HepG2 (cell line): ENCODE data around the gene NAGK. TPM values are rescaled to one million over a fixed set of nuclear protein-coding genes. Genes with fewer than 3 reads are reported as not detected.

Experiments used
- EED ChIP-seq: sonication (generic); formaldehyde crosslinking; IDR thresholded peaks from 2 replicates; pipeline ENCODE4 v1.5.0; 2020; ENCODE audit warnings: mild to moderate bottlenecking, missing genetic modification reagents
- ELF1 ChIP-seq: sonication (generic); formaldehyde crosslinking; IDR thresholded peaks from 2 replicates; pipeline ENCODE4 v1.4.0; 2020; ENCODE audit warnings: missing genetic modification reagents
- GFI1 ChIP-seq: sonication (generic); formaldehyde crosslinking; IDR thresholded peaks from 2 replicates; pipeline ENCODE4 v1.5.0; 2020; ENCODE audit warnings: missing genetic modification reagents, mild to moderate bottlenecking, borderline replicate concordance
- HIVEP1 ChIP-seq: sonication (generic); formaldehyde crosslinking; IDR thresholded peaks from 2 replicates; pipeline ENCODE4 v1.4.0; 2020; ENCODE audit warnings: mild to moderate bottlenecking, missing genetic modification reagents
- HMG20B ChIP-seq: conservative IDR thresholded peaks from 2 replicates; pipeline ENCODE4 v1.6.1; 2016; ENCODE audit warnings: missing genetic modification reagents, missing compliant biosample characterization
- JUN ChIP-seq: sonication (generic); formaldehyde crosslinking; IDR thresholded peaks from 2 replicates; pipeline ENCODE4 v1.4.0; 2020; ENCODE audit warnings: mild to moderate bottlenecking, missing genetic modification reagents
- MIER3 ChIP-seq: IDR thresholded peaks from 2 replicates; pipeline ENCODE4 v1.6.1; 2016; ENCODE audit warnings: missing compliant biosample characterization, borderline replicate concordance
- NFKBIZ ChIP-seq: IDR thresholded peaks from 2 replicates; pipeline ENCODE4 v1.6.1; 2018; ENCODE audit warnings: missing genetic modification reagents, missing compliant biosample characterization
- NFRKB ChIP-seq: fragments of 450-650 bp; IDR thresholded peaks from 2 replicates; pipeline ENCODE4 v1.6.1; 2017
- NR2C2 ChIP-seq: sonication (generic); formaldehyde crosslinking; IDR thresholded peaks from 2 replicates; pipeline ENCODE4 v1.4.0; 2020; ENCODE audit warnings: missing genetic modification reagents, mild to moderate bottlenecking, moderate library complexity, borderline replicate concordance
- RBM39 ChIP-seq: fragments of 200-400 bp; formaldehyde crosslinking; IDR thresholded peaks from one replicate; pipeline ENCODE4 v1.6.1; 2018; ENCODE audit warnings: antibody characterized with exemption, mild to moderate bottlenecking, low read depth, low read length; ENCODE audit not compliant: poor library complexity, severe bottlenecking
- RFX3 ChIP-seq: IDR thresholded peaks from 2 replicates; pipeline ENCODE4 v1.6.1; 2016; ENCODE audit warnings: missing biosample characterization, missing genetic modification reagents
- SMAD3 ChIP-seq: sonication (generic); formaldehyde crosslinking; IDR thresholded peaks from 2 replicates; pipeline ENCODE4 v1.4.0; 2020; ENCODE audit warnings: missing genetic modification reagents
- SMAD9 ChIP-seq: sonication (generic); formaldehyde crosslinking; IDR thresholded peaks from 2 replicates; pipeline ENCODE4 v1.5.1; 2020; ENCODE audit warnings: mild to moderate bottlenecking, missing genetic modification reagents
- ZC3H4 ChIP-seq: sonication (generic); formaldehyde crosslinking; IDR thresholded peaks from 2 replicates; pipeline ENCODE4 v1.4.0; 2020; ENCODE audit warnings: missing genetic modification reagents, borderline replicate concordance
- ZMAT3 ChIP-seq: sonication (generic); formaldehyde crosslinking; conservative IDR thresholded peaks from 2 replicates; pipeline ENCODE4 v1.7.0; 2021; ENCODE audit warnings: missing genetic modification reagents
- ZNF317 ChIP-seq: sonication (generic); formaldehyde crosslinking; IDR thresholded peaks from 2 replicates; pipeline ENCODE4 v1.5.0; 2020; ENCODE audit warnings: mild to moderate bottlenecking, missing genetic modification reagents
- ZNF33A ChIP-seq: sonication (generic); formaldehyde crosslinking; IDR thresholded peaks from 2 replicates; pipeline ENCODE4 v1.5.1; 2020; ENCODE audit warnings: missing genetic modification reagents, mild to moderate bottlenecking, moderate library complexity, borderline replicate concordance
- ZNF546 ChIP-seq: sonication (generic); formaldehyde crosslinking; conservative IDR thresholded peaks from 2 replicates; pipeline ENCODE4 v1.8.1; 2023; ENCODE audit warnings: mild to moderate bottlenecking, missing genetic modification reagents
- ZNF839 ChIP-seq: sonication (generic); formaldehyde crosslinking; IDR thresholded peaks from 2 replicates; pipeline ENCODE4 v1.4.0; 2020; ENCODE audit warnings: missing genetic modification reagents, mild to moderate bottlenecking, borderline replicate concordance
- ZNF878 ChIP-seq: sonication (generic); formaldehyde crosslinking; IDR thresholded peaks from 2 replicates; pipeline ENCODE4 v1.8.1; 2023; ENCODE audit warnings: mild to moderate bottlenecking, missing genetic modification reagents, moderate library complexity
- polyA plus RNA-seq, 8 experiments: library from polyadenylated mRNA; depleted of rRNA in 3 of 8; stranded (reverse) in 7 of 8; unstranded in 1 of 8; fragments of >200 nt; fragmentation: Illumina TruSeq in 4 of 8; extraction: Trizol in 4 of 8; gene quantifications; 2 replicates each; pipeline versions ENCODE4 v1.2.1 to v1.2.3, GENCODE V29; 2011 to 2016; ENCODE audit warnings: low read depth in 4 of 8, missing spikeins in 1 of 8, mixed read lengths in 1 of 8; ENCODE audit not compliant: insufficient read depth in 1 of 8
- total RNA-seq, 5 experiments: library from RNA; depleted of rRNA; stranded (reverse); fragments of >200 nt; fragmentation: Illumina TruSeq; extraction: Trizol; gene quantifications; 2 replicates each; pipeline ENCODE4 v1.2.3, GENCODE V29; 2016; ENCODE audit warnings: low read depth in 1 of 5
- TF ChIP-seq, protein P1 (sequence below): sonication (generic); formaldehyde crosslinking; IDR thresholded peaks from 2 replicates; pipeline ENCODE4 v1.8.0; 2022; ENCODE audit warnings: mild to moderate bottlenecking, missing genetic modification reagents, moderate library complexity
- TF ChIP-seq, protein P2 (sequence below): fragments of 450-650 bp; IDR thresholded peaks from 2 replicates; pipeline ENCODE4 v1.6.1; 2016
- TF ChIP-seq, protein P3 (sequence below): sonication (generic); formaldehyde crosslinking; IDR thresholded peaks from 2 replicates; pipeline ENCODE4 v1.4.0; 2020; ENCODE audit warnings: missing genetic modification reagents

Gene NAGK
- total and polyA plus RNA-seq, 2 of the 13 experiments (the other 11 are each of a cell fraction or from before 2014, with no cell fraction given) = 24.4 to 35.2 TPM

DNA sequence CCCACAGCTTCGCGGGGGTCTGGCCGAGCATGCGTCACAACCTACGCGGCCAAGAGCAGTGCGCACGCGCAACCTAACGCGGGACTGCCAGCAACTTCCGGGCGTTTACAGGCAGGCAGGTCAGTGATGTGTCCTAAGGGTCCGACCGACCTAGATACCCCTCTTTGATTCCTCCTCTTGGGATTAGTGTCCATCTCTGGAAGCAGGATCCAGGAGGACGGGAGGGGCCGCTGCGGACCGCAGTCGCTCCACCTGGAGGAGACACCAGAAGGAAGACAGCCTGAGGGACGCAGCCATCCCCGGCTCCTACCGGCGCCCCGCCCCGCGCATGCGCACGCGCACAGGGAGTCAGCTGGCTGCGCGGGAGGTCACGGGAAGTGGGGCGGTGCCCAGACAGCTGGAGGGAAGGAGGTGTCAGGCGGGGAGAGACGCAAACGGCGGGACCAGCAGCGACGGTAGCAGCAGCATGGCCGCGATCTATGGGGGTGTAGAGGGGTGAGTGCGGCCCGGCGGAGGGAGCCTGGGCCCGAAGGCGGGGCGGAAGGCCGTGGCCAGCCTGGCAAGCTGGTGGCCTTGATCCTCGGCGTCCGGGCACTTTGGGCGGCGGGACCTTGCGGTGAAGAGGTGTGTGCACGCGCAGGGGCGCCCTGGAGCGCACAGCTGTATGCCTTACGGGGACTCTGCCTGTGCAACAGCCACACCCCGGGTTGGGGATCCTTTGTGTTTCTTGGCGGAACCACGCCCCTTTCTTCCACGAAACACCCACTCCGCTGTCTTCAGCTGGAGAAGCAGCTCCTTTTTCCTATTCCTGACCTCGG, at the start of gene NAGK (continued):
- peak; percentile 95; the same call in 1 of the 2 replicates for TF ChIP-seq ZNF33A (CRISPR knock-in tag)
- peak; percentile 88; the same call in 1 of the 2 replicates for TF ChIP-seq ZNF839 (CRISPR knock-in tag)
- peak; percentile 95 for TF ChIP-seq RBM39
- peak; percentile 57; the same call in 1 of the 2 replicates for TF ChIP-seq HMG20B
- TF ChIP-seq, protein P1, sequence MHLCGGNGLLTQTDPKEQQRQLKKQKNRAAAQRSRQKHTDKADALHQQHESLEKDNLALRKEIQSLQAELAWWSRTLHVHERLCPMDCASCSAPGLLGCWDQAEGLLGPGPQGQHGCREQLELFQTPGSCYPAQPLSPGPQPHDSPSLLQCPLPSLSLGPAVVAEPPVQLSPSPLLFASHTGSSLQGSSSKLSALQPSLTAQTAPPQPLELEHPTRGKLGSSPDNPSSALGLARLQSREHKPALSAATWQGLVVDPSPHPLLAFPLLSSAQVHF (CRISPR knock-in tag) = peak; percentile 95
- TF ChIP-seq JUN (CRISPR knock-in tag) = 0 out of 2 replicates have a peak, but pooled peaks have one; percentile 46
- peak; percentile 92; the same call in 1 of the 2 replicates for TF ChIP-seq ZNF546 (CRISPR knock-in tag)
- TF ChIP-seq RFX3 = peak; percentile 28; the same call in 1 of the 2 replicates
- peak; percentile 81 for TF ChIP-seq GFI1 (CRISPR knock-in tag)
- TF ChIP-seq NFRKB = no peak
- peak; percentile 90 for TF ChIP-seq ZNF317 (CRISPR knock-in tag)
- TF ChIP-seq SMAD9 = no peak
- peak; percentile 95 for TF ChIP-seq HIVEP1 (CRISPR knock-in tag)
- no peak; the same call in 1 of the 2 replicates for TF ChIP-seq ZNF878 (CRISPR knock-in tag)
- peak; percentile 98 for TF ChIP-seq ZMAT3 (CRISPR knock-in tag)
- TF ChIP-seq NR2C2 (CRISPR knock-in tag) = peak; percentile 93
- TF ChIP-seq, protein P2, sequence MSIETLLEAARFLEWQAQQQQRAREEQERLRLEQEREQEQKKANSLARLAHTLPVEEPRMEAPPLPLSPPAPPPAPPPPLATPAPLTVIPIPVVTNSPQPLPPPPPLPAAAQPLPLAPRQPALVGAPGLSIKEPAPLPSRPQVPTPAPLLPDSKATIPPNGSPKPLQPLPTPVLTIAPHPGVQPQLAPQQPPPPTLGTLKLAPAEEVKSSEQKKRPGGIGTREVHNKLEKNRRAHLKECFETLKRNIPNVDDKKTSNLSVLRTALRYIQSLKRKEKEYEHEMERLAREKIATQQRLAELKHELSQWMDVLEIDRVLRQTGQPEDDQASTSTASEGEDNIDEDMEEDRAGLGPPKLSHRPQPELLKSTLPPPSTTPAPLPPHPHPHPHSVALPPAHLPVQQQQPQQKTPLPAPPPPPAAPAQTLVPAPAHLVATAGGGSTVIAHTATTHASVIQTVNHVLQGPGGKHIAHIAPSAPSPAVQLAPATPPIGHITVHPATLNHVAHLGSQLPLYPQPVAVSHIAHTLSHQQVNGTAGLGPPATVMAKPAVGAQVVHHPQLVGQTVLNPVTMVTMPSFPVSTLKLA = peak; percentile 36; the same call in 1 of the 2 replicates
- peak; percentile 91 for TF ChIP-seq MIER3
- TF ChIP-seq EED = peak; percentile 82; the same call in 1 of the 2 replicates
- TF ChIP-seq SMAD3 (CRISPR knock-in tag) = peak; percentile 92
- no peak for TF ChIP-seq ZC3H4
- peak; percentile 96 for TF ChIP-seq ELF1
- TF ChIP-seq, protein P3, sequence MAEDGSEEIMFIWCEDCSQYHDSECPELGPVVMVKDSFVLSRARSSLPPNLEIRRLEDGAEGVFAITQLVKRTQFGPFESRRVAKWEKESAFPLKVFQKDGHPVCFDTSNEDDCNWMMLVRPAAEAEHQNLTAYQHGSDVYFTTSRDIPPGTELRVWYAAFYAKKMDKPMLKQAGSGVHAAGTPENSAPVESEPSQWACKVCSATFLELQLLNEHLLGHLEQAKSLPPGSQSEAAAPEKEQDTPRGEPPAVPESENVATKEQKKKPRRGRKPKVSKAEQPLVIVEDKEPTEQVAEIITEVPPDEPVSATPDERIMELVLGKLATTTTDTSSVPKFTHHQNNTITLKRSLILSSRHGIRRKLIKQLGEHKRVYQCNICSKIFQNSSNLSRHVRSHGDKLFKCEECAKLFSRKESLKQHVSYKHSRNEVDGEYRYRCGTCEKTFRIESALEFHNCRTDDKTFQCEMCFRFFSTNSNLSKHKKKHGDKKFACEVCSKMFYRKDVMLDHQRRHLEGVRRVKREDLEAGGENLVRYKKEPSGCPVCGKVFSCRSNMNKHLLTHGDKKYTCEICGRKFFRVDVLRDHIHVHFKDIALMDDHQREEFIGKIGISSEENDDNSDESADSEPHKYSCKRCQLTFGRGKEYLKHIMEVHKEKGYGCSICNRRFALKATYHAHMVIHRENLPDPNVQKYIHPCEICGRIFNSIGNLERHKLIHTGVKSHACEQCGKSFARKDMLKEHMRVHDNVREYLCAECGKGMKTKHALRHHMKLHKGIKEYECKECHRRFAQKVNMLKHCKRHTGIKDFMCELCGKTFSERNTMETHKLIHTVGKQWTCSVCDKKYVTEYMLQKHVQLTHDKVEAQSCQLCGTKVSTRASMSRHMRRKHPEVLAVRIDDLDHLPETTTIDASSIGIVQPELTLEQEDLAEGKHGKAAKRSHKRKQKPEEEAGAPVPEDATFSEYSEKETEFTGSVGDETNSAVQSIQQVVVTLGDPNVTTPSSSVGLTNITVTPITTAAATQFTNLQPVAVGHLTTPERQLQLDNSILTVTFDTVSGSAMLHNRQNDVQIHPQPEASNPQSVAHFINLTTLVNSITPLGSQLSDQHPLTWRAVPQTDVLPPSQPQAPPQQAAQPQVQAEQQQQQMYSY = peak; percentile 68; the same call in 1 of the 2 replicates
- peak; percentile 85 for TF ChIP-seq NFKBIZ
